ENCODE results near the gene BUB1B. TPM values are rescaled to one million over a fixed set of nuclear protein-coding genes. Genes with fewer than 3 reads are reported as not detected.

The BUB1B gene
- total and polyA plus RNA-seq, 4 donors, result 1.1 to 8.0 (median 2.1) TPM

GRCh38 chr15:40239693-40240618 is 79.1 kb downstream of the BUB1B start:
- ATAC-seq (ENCODE audit: insufficient read depth, low FRiP score) (peak; percentile 9), DNase-seq (no peak)
- no peak for TF ChIP-seq CTCF (IDR thresholded peaks at IDR 0.05; ENCODE audit: control extremely low read depth, extremely low read depth)
- H3K9ac ChIP-seq (ENCODE audit: insufficient read depth in 1 of 2, low read length in 2 of 2), result peak overlapping the region in 1 of 2 donors; percentile 33
- peaks cover 0 to 15% (median 2%) of the 10 kb centered on the region in 5 donors for H3K4me1 ChIP-seq (ENCODE audit: control insufficient read depth in 5 of 5, insufficient read depth in 5 of 5, low read length in 5 of 5)
- H3K27ac ChIP-seq (ENCODE audit: low read depth in 1 of 2, low read length in 1 of 2), result no peak overlapping the region
- H3K4me3 ChIP-seq, result no peak overlapping the region
- H3K27me3 ChIP-seq (ENCODE audit: control insufficient read depth in 3 of 3, insufficient read depth in 3 of 3, low read length in 2 of 3), result peaks cover 0 to 4% (median 0%) of the 10 kb centered on the region in 3 donors
- no peaks in the 10 kb centered on the region for H3K36me3 ChIP-seq (ENCODE audit: control insufficient read depth in 4 of 4, insufficient read depth in 4 of 4, low read length in 4 of 4)
- H3K9me3 ChIP-seq (ENCODE audit: control insufficient read depth in 4 of 4, insufficient read depth in 3 of 4, low read length in 3 of 4), result peaks cover 0 to 2% (median 0%) of the 10 kb centered on the region in 4 donors
- 83 to 91% methylated on average over 19 of the region's 19 CpGs for WGBS, 2 donors

GRCh38 chr15:40240619-40241221 is 79.9 kb downstream of the BUB1B start:
- ATAC-seq (ENCODE audit: insufficient read depth, low FRiP score), result no peak
- no peak overlapping the region for H3K9ac ChIP-seq (ENCODE audit: insufficient read depth in 1 of 2, low read length in 2 of 2)
- peaks cover 0 to 4% (median 0%) of the 10 kb centered on the region in 3 donors for H3K27me3 ChIP-seq (ENCODE audit: control insufficient read depth in 3 of 3, insufficient read depth in 3 of 3, low read length in 2 of 3)
- H3K4me1 ChIP-seq (ENCODE audit: control insufficient read depth in 5 of 5, insufficient read depth in 5 of 5, low read length in 5 of 5), result peaks cover 0 to 18% (median 5%) of the 10 kb centered on the region in 5 donors
- no peaks in the 10 kb centered on the region for H3K36me3 ChIP-seq (ENCODE audit: control insufficient read depth in 4 of 4, insufficient read depth in 4 of 4, low read length in 4 of 4)
- 85 to 90% methylated on average over 10 of the region's 10 CpGs for WGBS, 2 donors
- no peak for DNase-seq
- no peak overlapping the region for H3K27ac ChIP-seq (ENCODE audit: low read depth in 1 of 2, low read length in 1 of 2)
- H3K9me3 ChIP-seq (ENCODE audit: control insufficient read depth in 4 of 4, insufficient read depth in 3 of 4, low read length in 3 of 4), result peaks cover 0 to 2% (median 0%) of the 10 kb centered on the region in 4 donors
- no peak for TF ChIP-seq CTCF (IDR thresholded peaks at IDR 0.05; ENCODE audit: control extremely low read depth, extremely low read depth)
- no peak overlapping the region for H3K4me3 ChIP-seq

- no peak overlapping the region for H3K4me3 ChIP-seq
- H3K4me1 ChIP-seq (ENCODE audit: control insufficient read depth in 5 of 5, insufficient read depth in 5 of 5, low read length in 5 of 5), result peaks cover 0 to 19% (median 6%) of the 10 kb centered on the region in 5 donors
- DNase-seq (no peak), ATAC-seq (ENCODE audit: insufficient read depth, low FRiP score) (no peak)
- TF ChIP-seq CTCF (IDR thresholded peaks at IDR 0.05; ENCODE audit: control extremely low read depth, extremely low read depth), result no peak
- 89% methylated on average over 13 to 14 of the region's 14 CpGs for WGBS, 2 donors
- no peak overlapping the region for H3K27ac ChIP-seq (ENCODE audit: low read depth in 1 of 2, low read length in 1 of 2)
- peaks cover 0 to 4% (median 0%) of the 10 kb centered on the region in 3 donors for H3K27me3 ChIP-seq (ENCODE audit: control insufficient read depth in 3 of 3, insufficient read depth in 3 of 3, low read length in 2 of 3)
- peaks cover 0 to 2% (median 0%) of the 10 kb centered on the region in 4 donors for H3K9me3 ChIP-seq (ENCODE audit: control insufficient read depth in 4 of 4, insufficient read depth in 3 of 4, low read length in 3 of 4)
- no peak overlapping the region for H3K9ac ChIP-seq (ENCODE audit: insufficient read depth in 1 of 2, low read length in 2 of 2)
- H3K36me3 ChIP-seq (ENCODE audit: control insufficient read depth in 4 of 4, insufficient read depth in 4 of 4, low read length in 4 of 4), result no peaks in the 10 kb centered on the region
Observed at GRCh38 chr15:40241269-40242212, 80.7 kb downstream of the BUB1B start.

Measured in lung (tissue), 12 donors.